SK-N-SH (cell line): ENCODE measurements around the gene HEMK1. TPM values are rescaled to one million over a fixed set of nuclear protein-coding genes. Genes with fewer than 3 reads are reported as not detected.

Experiments used
- CTCF ChIA-PET: fragments of 300-600, 350-600 bp; formaldehyde crosslinking; extraction: SDS; loops from one replicate; lab custom pipeline; 2021; lab: Yijun Ruan, JAX
- POLR2A ChIA-PET: fragments of 350-600 bp; sonication (Branson Sonifier 250); formaldehyde crosslinking; extraction: SDS; loops from one replicate; lab custom pipeline; 2020; ENCODE audit warnings: antibody characterized with exemption, inconsistent platforms; lab: Yijun Ruan, JAX
- DNase-seq: peaks from one replicate; pipeline ENCODE4 v3.0.0; 2012
- H2AFZ ChIP-seq: fragments of 200-600 bp; sonication (generic); 2 replicates; pipeline ENCODE4 v1.8.1; 2016; ENCODE audit warnings: antibody characterized with exemption, mild to moderate bottlenecking, low read depth
- H3F3A ChIP-seq: fragments of 200-600 bp; sonication (generic); replicated peaks from 2 replicates; pipeline ENCODE3; 2016; ENCODE audit warnings: antibody characterized with exemption, mild to moderate bottlenecking; ENCODE audit not compliant: insufficient read depth
- H3K27ac ChIP-seq, 2 experiments: fragments of 200-500 bp in 1 of 2; fragments of 200-600 bp in 1 of 2; sonication (Bioruptor generic) in 1 of 2; sonication (generic), shearing (Covaris generic) in 1 of 2; 2 replicates each; pipeline versions ENCODE4 v1.5.1 to v1.6.1; 2014 to 2016; ENCODE audit warnings: low read depth in 2 of 2, inconsistent platforms in 1 of 2, low read length in 1 of 2, mild to moderate bottlenecking in 1 of 2, mixed read lengths in 1 of 2
- H3K27me3 ChIP-seq: fragments of 200-600 bp; sonication (generic), shearing (Covaris generic); 2 replicates; pipeline ENCODE4 v1.6.1; 2016; ENCODE audit warnings: mixed run types; ENCODE audit not compliant: insufficient read depth
- H3K36me3 ChIP-seq, 2 experiments: fragments of 200-500 bp in 1 of 2; fragments of 200-600 bp in 1 of 2; sonication (Bioruptor generic) in 1 of 2; sonication (generic) in 1 of 2; replicated peaks in 1 of 2; 2 replicates each; pipeline versions ENCODE3 to v1.5.1; 2014 to 2016; ENCODE audit warnings: low read length in 1 of 2, mild to moderate bottlenecking in 1 of 2; ENCODE audit not compliant: insufficient read depth in 2 of 2, control insufficient read depth in 1 of 2
- H3K4me1 ChIP-seq, 2 experiments: fragments of 200-500 bp in 1 of 2; fragments of 200-600 bp in 1 of 2; sonication (Bioruptor generic) in 1 of 2; sonication (generic), shearing (Covaris generic) in 1 of 2; 2 replicates each; pipeline versions ENCODE4 v1.5.1 to v1.6.1; 2014 to 2016; ENCODE audit warnings: low read depth in 1 of 2, low read length in 1 of 2, mixed run types in 1 of 2; ENCODE audit not compliant: insufficient read depth in 2 of 2, control insufficient read depth in 1 of 2
- H3K4me2 ChIP-seq: fragments of 200-600 bp; sonication (generic), shearing (Covaris generic); 2 replicates; pipeline ENCODE4 v1.6.1; 2017; ENCODE audit warnings: mixed run types
- H3K4me3 ChIP-seq, 2 experiments: fragments of 200-500 bp in 1 of 2; fragments of 200-600 bp in 1 of 2; sonication (Bioruptor generic) in 1 of 2; sonication (generic), shearing (Covaris generic) in 1 of 2; 2 replicates each; pipeline versions ENCODE4 v1.5.1 to v1.8.1; 2014 to 2016; ENCODE audit warnings: low read depth in 2 of 2, inconsistent platforms in 1 of 2, low read length in 1 of 2, mild to moderate bottlenecking in 1 of 2, mixed read lengths in 1 of 2, moderate library complexity in 1 of 2
- H3K79me2 ChIP-seq: fragments of 200-600 bp; sonication (generic); 2 replicates; pipeline ENCODE4 v1.8.1; 2017; ENCODE audit warnings: mild to moderate bottlenecking; ENCODE audit not compliant: insufficient read depth
- H3K9ac ChIP-seq: fragments of 200-600 bp; sonication (generic); 2 replicates; pipeline ENCODE4 v1.6.1; 2017; ENCODE audit warnings: mixed run types
- H3K9me2 ChIP-seq: fragments of 200-600 bp; sonication (generic); 2 replicates; pipeline ENCODE4 v1.6.1; 2017; ENCODE audit warnings: mixed run types
- H3K9me3 ChIP-seq: fragments of 200-600 bp; sonication (generic); 2 replicates; pipeline ENCODE4 v1.6.1; 2017; ENCODE audit warnings: mixed run types, mild to moderate bottlenecking, moderate library complexity
- H4K20me1 ChIP-seq: fragments of 200-600 bp; sonication (generic); 2 replicates; pipeline ENCODE4 v1.6.1; 2017; ENCODE audit warnings: mild to moderate bottlenecking, mixed run types; ENCODE audit not compliant: insufficient read depth
- CHD2 ChIP-seq: fragments of 150-350 bp; IDR thresholded peaks from 2 replicates; pipeline ENCODE4 v1.6.1; 2018; ENCODE audit warnings: low read length; ENCODE audit not compliant: partially characterized antibody
- ELF1 ChIP-seq: IDR thresholded peaks from 2 replicates; pipeline ENCODE4 v1.4.0; 2012
- FOSL2 ChIP-seq: IDR thresholded peaks from 2 replicates; pipeline ENCODE4 v1.4.0; 2012; ENCODE audit warnings: low read depth, mild to moderate bottlenecking, moderate library complexity, borderline replicate concordance
- IRF3 ChIP-seq: fragments of 150-350 bp; IDR thresholded peaks from 2 replicates; pipeline ENCODE4 v1.6.1; 2016; ENCODE audit warnings: mild to moderate bottlenecking, low read depth, low read length
- JUND ChIP-seq: IDR thresholded peaks from 2 replicates; pipeline ENCODE4 v1.4.0; 2012
- NFIC ChIP-seq: IDR thresholded peaks from 2 replicates; pipeline ENCODE4 v1.4.0; 2012; ENCODE audit warnings: borderline replicate concordance
- NRF1 ChIP-seq: IDR thresholded peaks from 2 replicates; pipeline ENCODE4 v1.6.1; 2012; ENCODE audit warnings: low read depth, mild to moderate bottlenecking, low read length
- POLR2AphosphoS5 ChIP-seq: IDR thresholded peaks from 2 replicates; pipeline ENCODE4 v1.6.1; 2012; ENCODE audit warnings: low read depth, low read length
- RAD21 ChIP-seq: IDR thresholded peaks from 2 replicates; pipeline ENCODE4 v1.6.1; 2012; ENCODE audit warnings: mild to moderate bottlenecking, low read length
- REST ChIP-seq: IDR thresholded peaks from 2 replicates; pipeline ENCODE4 v1.6.1; 2012; ENCODE audit warnings: mild to moderate bottlenecking, low read depth, low read length, moderate library complexity
- TAF1 ChIP-seq: IDR thresholded peaks from 2 replicates; pipeline ENCODE4 v1.6.1; 2012; ENCODE audit warnings: low read depth, mild to moderate bottlenecking, low read length, moderate library complexity, borderline replicate concordance
- TCF12 ChIP-seq: IDR thresholded peaks from 2 replicates; pipeline ENCODE4 v1.4.0; 2012
- whole genome bisulfite sequencing: methylation state at CpG from one replicate; pipeline ENCODE4 v1.1.6; 2017; ENCODE audit warnings: low lambda C conversion rate; 5-methylcytosine and 5-hydroxymethylcytosine counted together
- polyA plus RNA-seq, 3 experiments: library from polyadenylated mRNA; depleted of rRNA; stranded (reverse); fragments of >200 nt; gene quantifications; 2 replicates each; pipeline ENCODE4 v1.2.3, GENCODE V29; 2012
- TF ChIP-seq, protein P1 (sequence below): fragments of 200-600 bp; sonication (generic); IDR thresholded peaks from 2 replicates; pipeline ENCODE4 v1.6.1; 2017; ENCODE audit warnings: antibody characterized with exemption, mild to moderate bottlenecking, moderate library complexity

HEMK1 gene
- polyA plus RNA-seq, 1 of the 3 experiments (the other 2 are of a cell fraction) = 15.4 TPM

- no peak overlapping the region for H3K4me3 ChIP-seq
- peaks cover 0 to 14% of the 10 kb centered on the region in 2 experiments; a peak in 1 of 4 replicates for H3K4me1 ChIP-seq
- TF ChIP-seq TCF12 = no peak
- no peak for TF ChIP-seq NRF1
- TF ChIP-seq IRF3 = no peak
- TF ChIP-seq FOSL2 = no peak
- TF ChIP-seq, protein P1, sequence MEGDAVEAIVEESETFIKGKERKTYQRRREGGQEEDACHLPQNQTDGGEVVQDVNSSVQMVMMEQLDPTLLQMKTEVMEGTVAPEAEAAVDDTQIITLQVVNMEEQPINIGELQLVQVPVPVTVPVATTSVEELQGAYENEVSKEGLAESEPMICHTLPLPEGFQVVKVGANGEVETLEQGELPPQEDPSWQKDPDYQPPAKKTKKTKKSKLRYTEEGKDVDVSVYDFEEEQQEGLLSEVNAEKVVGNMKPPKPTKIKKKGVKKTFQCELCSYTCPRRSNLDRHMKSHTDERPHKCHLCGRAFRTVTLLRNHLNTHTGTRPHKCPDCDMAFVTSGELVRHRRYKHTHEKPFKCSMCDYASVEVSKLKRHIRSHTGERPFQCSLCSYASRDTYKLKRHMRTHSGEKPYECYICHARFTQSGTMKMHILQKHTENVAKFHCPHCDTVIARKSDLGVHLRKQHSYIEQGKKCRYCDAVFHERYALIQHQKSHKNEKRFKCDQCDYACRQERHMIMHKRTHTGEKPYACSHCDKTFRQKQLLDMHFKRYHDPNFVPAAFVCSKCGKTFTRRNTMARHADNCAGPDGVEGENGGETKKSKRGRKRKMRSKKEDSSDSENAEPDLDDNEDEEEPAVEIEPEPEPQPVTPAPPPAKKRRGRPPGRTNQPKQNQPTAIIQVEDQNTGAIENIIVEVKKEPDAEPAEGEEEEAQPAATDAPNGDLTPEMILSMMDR = no peak
- no peak for TF ChIP-seq ELF1
- no peak for TF ChIP-seq TAF1
- TF ChIP-seq CHD2 = no peak
- no peak for TF ChIP-seq NFIC
- TF ChIP-seq RAD21 = no peak
- TF ChIP-seq JUND = no peak
- TF ChIP-seq REST = no peak
- TF ChIP-seq POLR2AphosphoS5 = no peak
- TF ChIP-seq, all 33 proteins: peak for 0
- H3K9me2 ChIP-seq = no peaks in the 10 kb centered on the region
- no peaks in the 10 kb centered on the region for H3K79me2 ChIP-seq
- no peak overlapping the region for H3K9ac ChIP-seq
- no peaks in the 10 kb centered on the region for H4K20me1 ChIP-seq
- H3F3A ChIP-seq = no peaks in the 10 kb centered on the region
- no peak for DNase-seq
- no peaks in the 10 kb centered on the region for H3K9me3 ChIP-seq
- H2AFZ ChIP-seq = no peak overlapping the region
- POLR2A ChIA-PET = interaction anchor here (0.6 kb wide), 1 partner anchor 19 kb away, joined by 4 read pairs; no protein-coding TSS in a partner anchor
- no peaks in the 10 kb centered on the region for H3K36me3 ChIP-seq
- WGBS = 77% methylated on average over 9 of the region's 9 CpGs
- no peak overlapping the region for H3K27ac ChIP-seq
- H3K27me3 ChIP-seq = peaks cover 12% of the 10 kb centered on the region
- CTCF ChIA-PET = interaction anchor here (0.6 to 1.5 kb wide), 5 partner anchors 8 to 184 kb away, joined by 3 to 12 read pairs (median 3); no protein-coding TSS in a partner anchor
- H3K4me2 ChIP-seq = no peak overlapping the region
Observed at GRCh38 chr3:50532062-50532705, 37.1 kb upstream of the HEMK1 start.
